H1 (cell line): ENCODE data around the gene KCNK13. TPM values are rescaled to one million over a fixed set of nuclear protein-coding genes. Genes with fewer than 3 reads are reported as not detected.

Source experiments
- ATF3 ChIP-seq: IDR thresholded peaks from 2 replicates; pipeline ENCODE4 v1.6.1; 2011; ENCODE audit warnings: low read depth, mild to moderate bottlenecking, low read length; ENCODE audit not compliant: insufficient read depth
- CHD7 ChIP-seq: fragments of 300-600 bp; sonication (generic); IDR thresholded peaks from 2 replicates; pipeline ENCODE4 v1.7.1; 2012; ENCODE audit warnings: low read length, moderate library complexity, mild to moderate bottlenecking, inconsistent platforms; ENCODE audit not compliant: insufficient replicate concordance
- POU5F1 ChIP-seq: IDR thresholded peaks from 2 replicates; pipeline ENCODE4 v1.6.1; 2011; ENCODE audit warnings: low read depth, mild to moderate bottlenecking, low read length, moderate library complexity
- polyA plus RNA-seq, 7 experiments: library from polyadenylated mRNA; depleted of rRNA in 3 of 7; stranded (reverse) in 5 of 7; unstranded in 2 of 7; fragments of >200 nt in 5 of 7; fragments of 200-250 nt in 2 of 7; gene quantifications; 1 replicate in 5 of 7; 2 replicates in 1 of 7; 4 replicates in 1 of 7; pipeline versions ENCODE4 v1.2.1 to v1.2.3, GENCODE V29; 2011 to 2013; ENCODE audit warnings: missing spikeins in 2 of 7, mixed read lengths in 2 of 7
- total RNA-seq: library from RNA; stranded (reverse); fragmentation: NEBNext Ultra II Directional; extraction: Animal tissue kit (Norgen Biotek cat#: 25700); gene quantifications from 2 replicates; pipeline ENCODE4 v1.2.1, GENCODE V29; 2021

KCNK13 gene
- total and polyA plus RNA-seq, 2 of the 8 experiments (the other 6 are each of a cell fraction or from before 2014, with no cell fraction given) = 0.39 to 0.48 TPM

GRCh38 chr14:90019824-90020523, 41.8 kb upstream of the KCNK13 start (continued):
- TF ChIP-seq CHD7 (no peak), POU5F1 (no peak), ATF3 (no peak)
